Activated CD8-positive, alpha-beta memory T cell treated with anti-CD3 and anti-CD28 coated beads, Interleukin-2, amount 10 ng/mL, durations not matched to agents 7 days and 5 days (primary cell): ENCODE results near the gene LIPJ. TPM values are rescaled to one million over a fixed set of nuclear protein-coding genes. Genes with fewer than 3 reads are reported as not detected.

Source experiments
- ATAC-seq: fragments of 150-1000 bp; cut with Tn5 transposase; one replicate; pipeline ENCODE4 v1.10.0; 2021; ENCODE audit warnings: moderate library complexity
- CTCF ChIA-PET: fragments of 350-600 bp; sonication (Branson Sonifier 250); formaldehyde crosslinking; loops from one replicate; lab custom pipeline; 2021; ENCODE audit warnings: antibody characterized with exemption; lab: Charles Lee
- DNase-seq: peaks from one replicate; pipeline ENCODE4 v3.0.0-alpha.2; 2020
- H3K27ac Mint-ChIP-seq: one replicate; pipeline ENCODE4 v1.8.0; 2021; ENCODE audit warnings: mild to moderate bottlenecking, mixed read lengths
- H3K27me3 Mint-ChIP-seq: one replicate; pipeline ENCODE4 v1.8.0; 2021; ENCODE audit warnings: mixed read lengths
- H3K36me3 Mint-ChIP-seq: one replicate; pipeline ENCODE4 v1.8.0; 2021; ENCODE audit warnings: mild to moderate bottlenecking, mixed read lengths
- H3K4me1 Mint-ChIP-seq: one replicate; pipeline ENCODE4 v1.8.0; 2021; ENCODE audit warnings: mixed read lengths
- H3K4me3 Mint-ChIP-seq: one replicate; pipeline ENCODE4 v1.8.0; 2021; ENCODE audit warnings: mild to moderate bottlenecking, moderate library complexity, mixed read lengths
- H3K9me3 Mint-ChIP-seq: one replicate; pipeline ENCODE4 v1.8.0; 2022; ENCODE audit warnings: low read depth, mixed read lengths
- total RNA-seq, 2 experiments: library from RNA; stranded (reverse); gene quantifications; one replicate each; pipeline ENCODE4 v1.2.3, GENCODE V29; 2021

The LIPJ gene
- total RNA-seq, 2 experiments from 2014 or later, result not detected

DNA sequence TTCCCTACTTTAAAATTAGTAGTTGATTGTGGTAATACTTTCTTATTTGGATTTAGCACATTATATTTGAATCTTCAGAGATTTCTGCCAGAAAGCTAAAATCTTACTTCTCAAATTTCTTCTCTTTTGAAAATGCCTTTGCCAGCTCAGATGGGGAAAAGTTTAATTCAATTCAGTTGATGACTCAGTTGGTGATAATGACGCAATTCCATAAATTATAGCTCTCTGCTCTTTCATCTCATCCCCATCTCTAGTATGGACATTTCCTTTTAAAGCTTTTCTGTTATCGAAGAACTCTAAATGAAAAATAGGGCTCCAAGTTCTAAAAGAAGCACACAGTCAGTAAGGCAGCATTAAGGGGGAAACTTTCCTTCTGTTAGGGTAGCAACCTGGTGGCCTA lies 28.9 kb upstream of the LIPJ start:
- Mint-ChIP-seq H3K36me3 (peaks cover 1% of the 10 kb centered on the region), H3K4me3 (no peak overlapping the region), H3K27ac (no peak overlapping the region), H3K4me1 (peaks cover 8% of the 10 kb centered on the region), H3K9me3 (no peaks in the 10 kb centered on the region), H3K27me3 (peaks cover 5% of the 10 kb centered on the region)
- DNase-seq, result no peak
- no peak for ATAC-seq
- CTCF ChIA-PET, result no interaction called here

DNA sequence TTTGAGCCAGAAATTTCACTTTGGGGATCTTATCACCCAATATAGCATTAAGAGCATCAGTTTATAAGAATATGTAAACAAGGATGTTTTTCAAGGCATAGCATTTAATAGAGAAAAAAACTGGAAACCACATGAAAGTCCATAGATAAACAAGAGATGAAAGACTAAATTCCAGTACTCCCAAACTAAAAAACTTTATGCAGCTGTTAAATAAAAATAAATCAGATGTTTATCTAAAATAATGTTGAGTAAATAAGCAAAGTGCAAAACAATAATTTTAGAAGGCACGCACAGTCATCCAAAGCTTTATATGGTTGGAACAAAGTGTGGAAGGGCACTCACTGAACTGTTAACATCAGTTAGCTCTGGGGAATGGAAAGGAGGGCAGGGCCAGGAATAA lies 24.4 kb upstream of the LIPJ start:
- CTCF ChIA-PET, result interaction anchor here (3.6 kb wide), 1 partner anchor 21 kb away, joined by 13 read pairs; the partner anchor contains the start of gene RNLS
- DNase-seq, result no peak
- Mint-ChIP-seq H3K9me3 (no peaks in the 10 kb centered on the region), H3K27me3 (peaks cover 9% of the 10 kb centered on the region), H3K4me3 (no peak overlapping the region), H3K36me3 (no peaks in the 10 kb centered on the region), H3K4me1 (peaks cover 4% of the 10 kb centered on the region), H3K27ac (no peak overlapping the region)
- no peak for ATAC-seq

DNA sequence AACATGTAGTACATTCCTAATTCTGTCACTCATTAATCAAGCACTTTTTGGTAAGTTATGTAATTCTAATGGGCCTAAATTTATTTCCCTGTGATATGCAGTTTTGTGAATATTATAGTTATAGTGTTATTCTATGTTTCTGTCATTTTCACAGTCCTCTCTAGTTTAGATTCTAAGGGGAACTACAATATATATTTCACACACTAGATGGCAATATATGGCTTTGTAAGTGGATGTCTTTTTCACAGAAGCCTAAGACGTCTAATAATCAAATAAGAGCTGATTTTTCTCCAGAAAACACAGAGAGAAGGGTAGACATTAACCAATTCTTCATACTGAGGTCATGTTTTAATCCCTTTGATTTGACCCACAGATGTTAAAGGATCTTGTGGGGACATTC lies 21.5 kb upstream of the LIPJ start:
- Mint-ChIP-seq H3K4me3 (no peak overlapping the region), H3K27ac (no peak overlapping the region), H3K27me3 (peaks cover 6% of the 10 kb centered on the region), H3K36me3 (no peaks in the 10 kb centered on the region), H3K4me1 (peaks cover 2% of the 10 kb centered on the region), H3K9me3 (no peaks in the 10 kb centered on the region)
- DNase-seq (no peak), ATAC-seq (peak; percentile 42)
- CTCF ChIA-PET, result interaction anchor here (0.6 to 3.2 kb wide), 13 partner anchors 10 to 747 kb away, joined by 3 to 11 read pairs (median 4); partner anchors contain the start of genes ATAD1, CH25H and RNLS

DNA sequence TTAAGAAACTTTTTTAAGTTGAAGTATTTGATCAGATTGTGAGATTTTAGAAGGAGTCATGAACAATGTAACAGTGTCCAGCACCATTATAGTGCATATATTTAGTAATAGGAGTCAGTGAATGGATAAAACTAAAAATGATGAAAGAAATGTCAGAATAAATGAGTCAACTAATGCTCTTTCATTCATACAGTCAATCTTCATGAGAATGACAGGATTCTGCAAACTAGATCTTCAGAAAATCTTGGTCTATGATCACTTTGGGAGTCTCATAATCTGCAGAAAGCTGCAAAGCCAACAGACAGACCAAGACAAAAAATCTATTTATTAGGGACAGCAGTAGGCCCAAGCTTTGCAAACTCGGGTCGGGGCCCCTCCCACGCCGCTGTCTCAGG lies 4.2 kb upstream of the LIPJ start:
- Mint-ChIP-seq H3K9me3 (no peaks in the 10 kb centered on the region), H3K27ac (peak overlapping the region; percentile 46), H3K27me3 (peaks cover 16% of the 10 kb centered on the region), H3K36me3 (peaks cover 3% of the 10 kb centered on the region), H3K4me3 (peak overlapping the region; percentile 82), H3K4me1 (peaks cover 10% of the 10 kb centered on the region)
- CTCF ChIA-PET, result interaction anchor here (0.7 to 2.1 kb wide), 20 partner anchors 9 to 767 kb away, joined by 3 to 15 read pairs (median 4); no protein-coding TSS in a partner anchor
- DNase-seq, result no peak
- no peak for ATAC-seq

DNA sequence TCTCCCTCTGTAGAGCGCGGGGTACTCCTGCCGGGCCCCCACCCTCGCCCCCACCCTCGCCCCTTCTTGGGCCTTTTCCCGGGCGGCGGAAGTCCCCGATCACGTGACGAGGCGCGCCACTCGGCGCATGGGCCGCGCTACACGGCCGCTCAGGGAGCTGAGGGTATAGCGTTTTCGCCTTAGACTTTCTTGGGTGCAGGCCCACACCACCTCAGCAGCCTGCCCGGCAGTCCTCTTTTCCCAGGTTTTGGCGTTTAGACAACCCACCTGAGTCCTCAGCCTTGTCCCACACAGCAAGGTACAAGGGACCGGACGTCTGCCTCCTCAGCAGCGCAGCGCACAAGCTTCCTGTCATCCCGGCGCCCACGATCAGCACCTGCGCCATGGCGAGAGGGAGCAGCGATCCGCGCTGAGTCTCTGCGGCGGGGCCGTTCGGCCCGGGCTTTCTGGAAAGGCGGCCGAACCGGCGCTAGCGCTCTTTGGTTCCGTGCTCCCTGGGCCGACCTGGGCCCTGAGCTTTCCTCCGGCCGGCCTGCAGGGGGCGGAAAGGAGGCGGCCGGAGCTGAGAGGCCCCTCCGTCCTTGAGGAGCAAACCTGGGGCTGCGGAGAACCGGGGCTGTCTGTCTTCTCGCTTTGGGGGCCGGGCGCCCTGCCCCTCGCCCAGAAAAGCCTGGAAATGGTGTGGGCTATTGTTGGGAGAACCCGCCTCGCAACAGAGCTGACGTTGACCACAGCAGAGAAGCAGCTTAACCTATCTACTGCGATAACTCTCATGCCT lies 3.6 kb upstream of the LIPJ start, which contains the start of gene RNLS:
TSS of gene RNLS (minus strand) at position 513 of the 778 bp plus-strand sequence.
- ATAC-seq (peak; percentile 91), DNase-seq (peak; percentile 78)
- CTCF ChIA-PET, result interaction anchor here (0.7 to 2.1 kb wide), 27 partner anchors 10 to 767 kb away, joined by 3 to 15 read pairs (median 4); partner anchors contain the start of gene STAMBPL1
- peak within 1 kb of the TSS; percentile 82 for H3K4me3 Mint-ChIP-seq
- peaks cover 15% of the 10 kb centered on the region for H3K27me3 Mint-ChIP-seq
- peaks cover 10% of the 10 kb centered on the region for H3K4me1 Mint-ChIP-seq
- peaks cover 3% of the 10 kb centered on the region for H3K36me3 Mint-ChIP-seq
- H3K27ac Mint-ChIP-seq, result peak within 1 kb of the TSS; percentile 88
- H3K9me3 Mint-ChIP-seq, result no peaks in the 10 kb centered on the region

DNA sequence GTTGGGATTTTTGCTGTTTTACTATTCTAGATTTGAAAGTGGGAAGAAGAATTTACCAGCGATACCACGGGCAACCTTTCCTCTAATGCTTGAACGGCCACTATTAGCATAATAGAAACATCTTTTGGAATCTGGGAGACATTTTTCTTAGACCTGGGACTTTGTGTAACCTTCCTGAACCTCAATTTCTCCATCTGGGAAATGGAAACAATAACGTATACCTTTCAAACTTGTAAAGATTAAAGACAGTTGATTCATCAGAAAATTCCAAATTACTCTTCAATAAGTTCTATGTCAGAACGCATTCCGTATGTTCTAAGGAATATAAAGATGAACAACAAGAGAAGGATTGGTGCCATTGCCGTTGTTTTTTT lies 3.0 kb upstream of the LIPJ start:
- no peak for DNase-seq
- Mint-ChIP-seq H3K9me3 (no peaks in the 10 kb centered on the region), H3K27me3 (peaks cover 15% of the 10 kb centered on the region), H3K4me3 (peak overlapping the region; percentile 82), H3K27ac (peak overlapping the region; percentile 88), H3K4me1 (peaks cover 10% of the 10 kb centered on the region), H3K36me3 (peaks cover 3% of the 10 kb centered on the region)
- CTCF ChIA-PET, result interaction anchor here (0.7 to 2.1 kb wide), 22 partner anchors 9 to 768 kb away, joined by 3 to 15 read pairs (median 4); partner anchors contain the start of gene STAMBPL1
- no peak for ATAC-seq

DNA sequence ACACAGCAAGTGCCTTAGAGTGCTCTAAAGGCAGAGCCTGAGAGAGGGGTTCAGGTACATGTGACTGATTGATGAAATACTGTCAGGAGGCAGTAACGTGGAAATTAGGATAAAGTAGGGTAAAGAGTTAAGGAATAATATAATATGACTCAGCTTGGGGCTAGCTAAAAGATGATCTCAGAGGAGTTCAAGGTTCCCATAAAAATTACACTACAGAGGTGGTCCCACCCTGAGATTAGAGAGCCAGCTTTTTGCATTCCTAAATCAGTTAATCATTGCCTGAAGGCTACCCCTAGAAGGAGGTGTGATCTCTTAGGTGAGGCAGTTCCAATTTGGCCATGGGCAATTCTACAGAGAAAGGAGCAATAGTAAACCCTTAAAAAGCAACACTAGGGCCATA lies 5.8 kb downstream of the LIPJ start:
- Mint-ChIP-seq H3K4me1 (no peaks in the 10 kb centered on the region), H3K27me3 (no peaks in the 10 kb centered on the region), H3K27ac (no peak overlapping the region), H3K4me3 (no peak overlapping the region), H3K36me3 (no peaks in the 10 kb centered on the region), H3K9me3 (no peaks in the 10 kb centered on the region)
- ATAC-seq, result no peak
- no peak for DNase-seq
- CTCF ChIA-PET, result interaction anchor here (1.7 to 2.4 kb wide), 2 partner anchors 9 to 12 kb away, joined by 3 to 12 read pairs; partner anchors contain the start of gene RNLS

DNA sequence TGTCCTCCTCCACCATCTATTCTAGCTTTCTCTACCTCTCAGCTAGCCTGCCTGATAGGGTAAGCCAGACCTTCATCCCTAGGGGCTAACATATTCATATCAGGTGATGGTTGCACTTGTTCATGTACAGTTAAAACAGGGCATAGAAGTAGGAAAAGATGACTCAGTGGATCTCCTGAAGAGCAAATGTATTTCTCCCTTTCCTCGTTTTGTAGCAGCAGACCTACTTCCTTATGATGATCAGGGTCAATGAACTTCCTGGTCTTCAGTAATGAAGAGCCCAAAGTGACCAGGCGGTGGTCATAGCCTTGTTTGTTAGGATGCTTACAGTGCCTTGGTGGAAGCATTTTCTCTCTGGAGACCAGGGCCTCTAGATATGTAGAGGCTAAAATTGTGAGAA lies 6.3 kb downstream of the LIPJ start:
- Mint-ChIP-seq H3K27ac (no peak overlapping the region), H3K36me3 (no peaks in the 10 kb centered on the region), H3K27me3 (no peaks in the 10 kb centered on the region), H3K9me3 (no peaks in the 10 kb centered on the region), H3K4me3 (no peak overlapping the region), H3K4me1 (peaks cover under 1% of the 10 kb centered on the region)
- DNase-seq (no peak), ATAC-seq (no peak)
- CTCF ChIA-PET, result interaction anchor here (2.4 kb wide), 1 partner anchor 10 kb away, joined by 12 read pairs; the partner anchor contains the start of gene RNLS

DNA sequence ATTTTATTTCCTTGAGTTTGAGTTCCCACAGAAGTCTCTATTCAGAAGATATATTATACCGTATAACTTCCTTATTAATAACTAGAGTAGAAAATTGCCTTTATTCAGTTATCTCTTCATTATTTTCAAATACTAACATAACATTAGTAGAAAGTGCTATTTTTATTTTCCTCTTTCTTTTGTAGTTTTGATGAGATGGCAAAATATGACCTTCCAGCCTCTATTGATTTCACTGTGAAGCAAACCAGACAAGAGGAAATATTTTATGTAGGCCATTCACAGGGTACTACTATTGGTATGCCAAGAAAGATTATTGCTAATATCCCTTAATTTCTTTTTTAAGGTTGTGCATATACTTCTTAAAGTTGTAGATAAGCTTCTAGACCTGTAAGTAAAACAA lies 7.9 kb downstream of the LIPJ start:
- no peaks in the 10 kb centered on the region for H3K36me3 Mint-ChIP-seq
- no peaks in the 10 kb centered on the region for H3K9me3 Mint-ChIP-seq
- CTCF ChIA-PET, result no interaction called here
- H3K4me1 Mint-ChIP-seq, result peaks cover 7% of the 10 kb centered on the region
- no peak for DNase-seq
- H3K27ac Mint-ChIP-seq, result no peak overlapping the region
- no peak for ATAC-seq
- no peaks in the 10 kb centered on the region for H3K27me3 Mint-ChIP-seq
- no peak overlapping the region for H3K4me3 Mint-ChIP-seq

DNA sequence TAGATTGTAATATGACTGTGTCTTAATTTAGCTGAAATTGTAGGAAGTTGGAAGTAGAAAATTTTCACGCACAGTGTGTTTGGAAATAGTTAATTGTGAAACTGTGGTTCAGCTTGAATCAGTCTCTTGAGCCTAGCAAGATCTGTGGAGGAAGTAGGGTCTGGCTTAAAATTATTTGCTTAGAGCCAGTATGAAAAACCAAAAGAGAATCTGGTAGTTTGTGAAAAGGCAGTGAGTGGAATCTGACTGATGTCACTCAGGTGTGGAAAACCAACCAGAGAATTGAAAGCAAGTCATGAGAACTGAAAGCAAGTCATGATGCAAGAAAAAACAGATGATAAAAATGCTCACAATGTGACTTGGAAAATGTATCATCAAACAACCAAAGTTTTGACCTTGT lies 11.5 kb downstream of the LIPJ start:
- CTCF ChIA-PET, result interaction anchor here (1.6 kb wide), 1 partner anchor 15 kb away, joined by 5 read pairs; the partner anchor contains the start of gene RNLS
- Mint-ChIP-seq H3K9me3 (peaks cover 2% of the 10 kb centered on the region), H3K4me1 (peaks cover 7% of the 10 kb centered on the region), H3K27me3 (no peaks in the 10 kb centered on the region), H3K4me3 (no peak overlapping the region), H3K36me3 (peaks cover 2% of the 10 kb centered on the region), H3K27ac (no peak overlapping the region)
- DNase-seq (no peak), ATAC-seq (no peak)

DNA sequence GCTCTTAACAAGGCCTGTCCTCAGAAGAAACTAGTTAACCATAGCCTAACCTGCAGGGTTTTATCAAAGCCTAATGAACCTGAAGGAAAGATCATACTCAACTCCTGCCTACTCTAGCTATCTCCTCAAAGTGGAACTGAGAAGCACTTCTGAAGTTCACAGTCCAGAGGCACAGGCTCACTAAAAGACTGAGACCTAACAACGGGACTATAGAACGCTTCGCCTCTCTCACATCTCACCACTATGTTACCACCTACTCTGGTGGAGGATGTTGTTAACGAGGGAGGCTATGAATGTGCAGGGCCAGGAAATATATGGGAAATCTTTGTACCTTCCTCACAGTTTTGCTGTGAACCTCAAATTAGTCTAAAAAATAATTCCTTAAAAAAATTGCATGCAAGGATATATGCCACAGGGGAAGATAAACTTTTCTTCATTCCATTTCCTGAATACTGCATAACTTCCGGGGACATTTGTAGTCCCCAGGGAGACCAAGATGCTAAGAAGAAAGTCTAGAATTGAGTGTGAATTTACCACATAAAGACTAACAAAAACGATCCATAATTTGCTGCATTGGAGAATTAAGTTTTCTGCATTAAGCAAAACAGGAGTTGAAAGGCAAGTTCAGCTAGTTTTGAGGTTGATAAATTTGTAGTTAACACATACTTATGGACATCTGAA lies 21.6 kb downstream of the LIPJ start:
- no peak for DNase-seq
- H3K27me3 Mint-ChIP-seq, result peaks cover 7% of the 10 kb centered on the region
- no peaks in the 10 kb centered on the region for H3K36me3 Mint-ChIP-seq
- CTCF ChIA-PET, result interaction anchor here (1.0 kb wide), 1 partner anchor 35 kb away, joined by 3 read pairs; no protein-coding TSS in a partner anchor
- H3K4me3 Mint-ChIP-seq, result no peak overlapping the region
- no peaks in the 10 kb centered on the region for H3K4me1 Mint-ChIP-seq
- H3K27ac Mint-ChIP-seq, result no peak overlapping the region
- H3K9me3 Mint-ChIP-seq, result no peaks in the 10 kb centered on the region
- ATAC-seq, result no peak

DNA sequence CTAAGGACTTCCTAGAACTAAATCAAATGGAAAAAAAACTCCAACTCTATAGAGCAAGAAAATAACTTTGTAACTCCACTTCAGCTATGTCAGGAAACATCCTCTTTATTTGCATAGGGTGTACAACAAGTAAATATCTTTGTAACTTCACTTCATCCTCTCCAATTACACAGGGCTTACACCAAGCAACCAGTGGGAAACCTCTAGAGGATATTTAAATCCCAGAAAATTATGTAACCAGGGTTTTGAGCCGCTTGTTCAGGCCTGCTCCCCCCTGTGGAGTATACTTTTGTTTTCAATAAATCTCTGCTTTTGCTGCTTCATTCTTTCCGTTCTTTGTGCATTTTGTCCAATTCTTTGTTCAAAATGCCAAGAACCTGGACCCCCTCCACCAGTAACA lies 22.2 kb downstream of the LIPJ start:
- no peak overlapping the region for H3K4me3 Mint-ChIP-seq
- CTCF ChIA-PET, result interaction anchor here (1.0 kb wide), 1 partner anchor 36 kb away, joined by 3 read pairs; no protein-coding TSS in a partner anchor
- no peak for ATAC-seq

DNA sequence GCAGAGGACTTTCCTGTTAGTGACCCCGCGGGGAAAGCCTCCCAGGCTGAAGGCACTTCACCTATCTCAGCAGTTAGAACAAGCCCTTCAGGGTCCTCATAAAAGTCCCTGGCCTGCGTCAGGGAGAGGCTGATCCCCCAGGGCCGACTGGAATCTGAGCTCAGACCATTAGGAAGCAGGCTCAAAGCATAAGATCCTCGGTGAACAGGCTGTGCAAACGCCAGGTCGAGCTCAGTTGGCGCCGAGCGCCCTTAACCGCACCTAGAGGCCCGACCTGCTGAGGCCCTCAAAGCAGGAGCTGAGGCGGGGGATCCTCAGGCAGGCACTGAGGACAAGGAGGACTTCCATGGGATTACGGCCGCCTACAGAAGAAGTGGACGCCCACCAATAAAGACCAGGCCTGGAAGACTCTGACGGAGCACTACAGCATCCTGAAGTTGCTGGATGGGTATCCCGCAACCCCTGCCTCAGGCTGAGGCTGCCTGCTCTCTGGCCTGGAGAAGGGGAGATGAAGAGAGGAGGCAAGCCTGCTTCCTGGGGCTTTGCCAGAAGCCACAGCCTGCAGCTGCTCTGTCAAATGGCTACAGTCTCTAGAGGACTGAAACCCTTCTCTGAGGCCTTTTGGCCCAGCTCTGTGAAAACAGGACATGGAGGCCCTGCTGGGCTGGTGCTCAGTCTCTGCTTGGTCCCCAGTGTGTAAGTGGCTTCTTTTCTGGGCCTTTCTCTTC lies 29.9 kb downstream of the LIPJ start:
- no peak overlapping the region for H3K27ac Mint-ChIP-seq
- no peaks in the 10 kb centered on the region for H3K4me1 Mint-ChIP-seq
- H3K36me3 Mint-ChIP-seq, result no peaks in the 10 kb centered on the region
- no peak for DNase-seq
- CTCF ChIA-PET, result interaction anchor here (0.6 kb wide), 1 partner anchor 783 kb away, joined by 3 read pairs; no protein-coding TSS in a partner anchor
- no peak overlapping the region for H3K4me3 Mint-ChIP-seq
- peaks cover under 1% of the 10 kb centered on the region for H3K27me3 Mint-ChIP-seq
- H3K9me3 Mint-ChIP-seq, result no peaks in the 10 kb centered on the region
- ATAC-seq, result no peak

More for the DNA sequence above, 22.2 kb downstream of the LIPJ start:
- Mint-ChIP-seq H3K27me3 (peaks cover 7% of the 10 kb centered on the region), H3K27ac (no peak overlapping the region), H3K4me1 (no peaks in the 10 kb centered on the region), H3K36me3 (no peaks in the 10 kb centered on the region), H3K9me3 (no peaks in the 10 kb centered on the region)
- no peak for DNase-seq
